ENCODE results near the gene ATP10A.

Gene ATP10A

GRCh38 chr15:25847051-25847450, 16.1 kb downstream of the ATP10A start:
- Mint-ChIP-seq H3K4me3 (no peak overlapping the region), H3K27me3 (ENCODE audit: low read depth) (peaks cover 19% of the 10 kb centered on the region), H3K9me3 (no peaks in the 10 kb centered on the region), H3K4me1 (peaks cover 53% of the 10 kb centered on the region), H3K36me3 (ENCODE audit: low read depth) (no peaks in the 10 kb centered on the region), H3K27ac (peak overlapping the region in 2 of 3 experiments; percentile 26 to 58)
- TF ChIP-seq CTCF (IDR thresholded peaks at IDR 0.05; ENCODE audit: unreplicated experiment in 3 of 3), result no peak

- Mint-ChIP-seq H3K27me3 (ENCODE audit: low read depth) (peaks cover 16% of the 10 kb centered on the region), H3K36me3 (ENCODE audit: low read depth) (no peaks in the 10 kb centered on the region), H3K27ac (no peak overlapping the region), H3K4me3 (no peak overlapping the region), H3K4me1 (peaks cover 53% of the 10 kb centered on the region), H3K9me3 (no peaks in the 10 kb centered on the region)
- TF ChIP-seq CTCF (IDR thresholded peaks at IDR 0.05; ENCODE audit: unreplicated experiment in 3 of 3), result no peak
Measured at GRCh38 chr15:25846377-25846776, 16.8 kb downstream of the ATP10A start.

GRCh38 chr15:25844981-25845680, 18.0 kb downstream of the ATP10A start:
- no peak for TF ChIP-seq CTCF (IDR thresholded peaks at IDR 0.05; ENCODE audit: unreplicated experiment in 3 of 3)
- H3K4me3 Mint-ChIP-seq, result no peak overlapping the region
- no peaks in the 10 kb centered on the region for H3K9me3 Mint-ChIP-seq
- peaks cover 46% of the 10 kb centered on the region for H3K4me1 Mint-ChIP-seq
- H3K36me3 Mint-ChIP-seq (ENCODE audit: low read depth), result no peaks in the 10 kb centered on the region
- peaks cover 19% of the 10 kb centered on the region for H3K27me3 Mint-ChIP-seq (ENCODE audit: low read depth)
- H3K27ac Mint-ChIP-seq, result peak overlapping the region in 2 of 3 experiments; percentile 36 to 60

- no peaks in the 10 kb centered on the region for H3K9me3 Mint-ChIP-seq
- no peaks in the 10 kb centered on the region for H3K36me3 Mint-ChIP-seq (ENCODE audit: low read depth)
- no peak overlapping the region for H3K4me3 Mint-ChIP-seq
- TF ChIP-seq CTCF (IDR thresholded peaks at IDR 0.05; ENCODE audit: unreplicated experiment in 3 of 3), result no peak
- H3K4me1 Mint-ChIP-seq, result peaks cover 42% of the 10 kb centered on the region
- peak overlapping the region in 1 of 3 experiments; percentile 45 for H3K27ac Mint-ChIP-seq
- peaks cover 22% of the 10 kb centered on the region for H3K27me3 Mint-ChIP-seq (ENCODE audit: low read depth)
Measured at GRCh38 chr15:25844542-25844941, 18.6 kb downstream of the ATP10A start.

- Mint-ChIP-seq H3K36me3 (ENCODE audit: low read depth) (no peaks in the 10 kb centered on the region), H3K9me3 (no peaks in the 10 kb centered on the region), H3K27ac (peak overlapping the region; percentile 18 to 45 (median 33)), H3K27me3 (ENCODE audit: low read depth) (peaks cover 22% of the 10 kb centered on the region), H3K4me3 (peak overlapping the region in 1 of 3 experiments; percentile 29), H3K4me1 (peaks cover 42% of the 10 kb centered on the region)
- TF ChIP-seq CTCF (IDR thresholded peaks at IDR 0.05; ENCODE audit: unreplicated experiment in 3 of 3), result no peak
Measured at GRCh38 chr15:25844076-25844475, 19.1 kb downstream of the ATP10A start.

GRCh38 chr15:25839638-25840156, 23.4 kb downstream of the ATP10A start:
- Mint-ChIP-seq H3K27ac (peak overlapping the region in 1 of 3 experiments; percentile 12), H3K27me3 (ENCODE audit: low read depth) (peaks cover 22% of the 10 kb centered on the region), H3K9me3 (no peaks in the 10 kb centered on the region), H3K4me3 (no peak overlapping the region), H3K36me3 (ENCODE audit: low read depth) (no peaks in the 10 kb centered on the region), H3K4me1 (peaks cover 25% of the 10 kb centered on the region)
- no peak for TF ChIP-seq CTCF (IDR thresholded peaks at IDR 0.05; ENCODE audit: unreplicated experiment in 3 of 3)

All from nephron (organoid).